Mesodermal cell (in vitro differentiated cells): Measurements from ENCODE around the gene DGKI.

ENCODE experiments used
- H3K27ac ChIP-seq: 2 replicates; pipeline ENCODE4 v1.7.0; 2013; ENCODE audit warnings: mild to moderate bottlenecking, low read depth, low read length, moderate library complexity; ENCODE audit not compliant: severe bottlenecking
- H3K36me3 ChIP-seq: 2 replicates; pipeline ENCODE4 v1.7.1; 2013; ENCODE audit warnings: mild to moderate bottlenecking, low read length, moderate library complexity; ENCODE audit not compliant: control insufficient read depth, insufficient read depth
- H3K4me1 ChIP-seq: one replicate; pipeline ENCODE4 v1.7.1; 2013; ENCODE audit warnings: mild to moderate bottlenecking, low read length; ENCODE audit not compliant: insufficient read depth, control insufficient read depth, poor library complexity, severe bottlenecking
- H3K4me3 ChIP-seq: 2 replicates; pipeline ENCODE4 v1.7.0; 2013; ENCODE audit warnings: low read length, control low read depth, mild to moderate bottlenecking; ENCODE audit not compliant: insufficient read depth, poor library complexity, severe bottlenecking; ENCODE audit errors: extremely low read depth
- H3K9me3 ChIP-seq: 2 replicates; pipeline ENCODE4 v1.7.1; 2013; ENCODE audit warnings: mild to moderate bottlenecking, low read length, moderate library complexity; ENCODE audit not compliant: control insufficient read depth
- WGBS, 2 experiments: methylation state at CpG; one replicate each; pipeline ENCODE4 v1.1.5; 2013; ENCODE audit warnings: missing lambda C conversion rate in 2 of 2; ENCODE audit not compliant: insufficient coverage in 2 of 2; 5-methylcytosine and 5-hydroxymethylcytosine counted together

DGKI gene

DNA sequence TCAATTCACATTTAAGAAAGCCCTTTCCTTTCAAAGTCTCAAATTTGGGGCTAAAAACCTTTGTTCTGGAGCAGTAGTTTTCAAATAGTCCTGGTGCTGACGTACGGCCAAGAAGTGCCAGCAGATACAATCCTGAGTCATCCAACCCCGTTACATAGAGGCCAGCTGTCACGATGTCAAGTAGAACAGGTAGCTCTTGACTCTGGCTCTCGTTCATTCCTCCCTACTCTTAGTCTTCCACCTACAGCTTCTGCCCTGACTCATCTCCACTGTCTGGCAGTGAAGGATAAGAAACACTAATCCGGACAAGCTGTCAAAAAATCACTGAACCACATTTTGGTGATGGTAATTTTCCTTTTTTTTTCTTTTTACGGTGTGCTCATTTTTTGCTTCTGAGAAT lies 370.8 kb downstream of the DGKI start:
- peaks cover 7% of the 10 kb centered on the region for H3K4me1 ChIP-seq
- no peak overlapping the region for H3K27ac ChIP-seq
- 94 to 100% methylated on average over 3 to 5 of the region's 7 CpGs for WGBS, 2 experiments
- no peaks in the 10 kb centered on the region for H3K36me3 ChIP-seq
- no peaks in the 10 kb centered on the region for H3K9me3 ChIP-seq
- H3K4me3 ChIP-seq: no peak overlapping the region

DNA sequence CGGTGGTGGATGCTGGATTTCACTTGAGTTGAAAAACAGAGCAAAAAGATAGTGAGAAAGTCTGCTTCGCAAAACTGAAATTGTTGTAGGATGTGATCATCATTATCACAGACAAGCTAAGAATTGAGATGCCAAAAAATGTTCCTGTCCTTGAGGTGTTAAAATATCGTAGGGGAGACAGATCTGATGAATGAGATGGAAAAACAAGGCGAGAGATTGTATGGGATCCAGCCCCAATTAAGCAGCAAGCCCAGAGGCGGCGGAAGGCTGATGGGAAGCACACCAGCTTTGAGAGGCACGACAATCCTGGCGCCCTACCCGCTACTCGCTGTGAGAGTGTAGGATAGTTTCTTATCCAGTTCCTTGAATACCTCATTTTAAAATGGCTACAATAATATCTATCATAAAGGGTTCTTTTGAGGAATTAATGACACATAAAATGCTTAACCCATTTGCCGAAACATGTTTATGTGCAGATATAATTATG lies 372.2 kb downstream of the DGKI start:
- no peak overlapping the region for H3K4me3 ChIP-seq
- no peaks in the 10 kb centered on the region for H3K36me3 ChIP-seq
- 93 to 94% methylated on average over 4 to 6 of the region's 11 CpGs for WGBS, 2 experiments
- no peak overlapping the region for H3K27ac ChIP-seq
- H3K9me3 ChIP-seq: no peaks in the 10 kb centered on the region
- peaks cover 7% of the 10 kb centered on the region for H3K4me1 ChIP-seq

DNA sequence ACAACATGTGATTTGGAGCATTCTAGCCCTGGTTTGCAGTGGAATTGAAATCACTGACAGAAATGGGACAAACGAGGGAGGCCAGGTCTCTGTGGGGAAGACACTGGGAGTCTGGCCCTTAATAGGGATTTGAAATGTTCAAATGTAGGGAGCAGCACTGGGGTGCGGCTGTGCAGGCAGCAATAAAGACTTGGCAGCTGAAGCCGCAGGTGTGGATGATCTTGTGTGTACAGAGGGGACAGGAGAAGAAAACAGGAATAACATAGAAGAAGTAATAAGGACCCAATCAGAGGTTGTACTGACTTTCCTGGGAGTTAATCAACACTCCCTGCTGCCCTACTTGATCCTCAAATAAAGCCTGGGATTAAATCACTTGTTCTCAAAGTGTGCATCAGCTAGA lies 375.6 kb downstream of the DGKI start:
- Histone ChIP-seq H3K4me3 (no peak overlapping the region), H3K9me3 (no peaks in the 10 kb centered on the region), H3K36me3 (no peaks in the 10 kb centered on the region), H3K27ac (no peak overlapping the region), H3K4me1 (no peaks in the 10 kb centered on the region)
- 83 to 94% methylated on average over 3 of the region's 3 CpGs for WGBS, 2 experiments

DNA sequence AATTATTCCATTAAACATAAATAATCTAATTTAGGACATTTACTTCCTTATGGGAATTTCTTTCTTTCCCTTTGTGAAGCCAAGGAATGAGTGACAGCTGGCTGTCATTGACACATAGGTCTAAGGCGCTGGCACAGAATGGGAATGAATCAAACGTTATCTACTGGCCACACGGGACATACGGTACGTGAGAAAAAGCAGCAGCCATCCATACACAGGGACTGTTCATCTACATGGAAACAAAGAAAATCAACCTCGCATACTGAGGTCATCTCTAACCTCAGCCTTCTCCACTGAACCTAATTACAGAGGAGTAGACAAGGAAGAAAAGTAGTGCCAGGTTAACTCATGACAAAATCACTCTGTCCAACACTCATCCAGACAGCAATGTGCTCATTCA lies 376.9 kb downstream of the DGKI start:
- no peak overlapping the region for H3K27ac ChIP-seq
- no peaks in the 10 kb centered on the region for H3K9me3 ChIP-seq
- WGBS, 2 experiments: 100% methylated on average over 1 to 4 of the region's 6 CpGs
- H3K4me1 ChIP-seq: no peaks in the 10 kb centered on the region
- H3K4me3 ChIP-seq: no peak overlapping the region
- no peaks in the 10 kb centered on the region for H3K36me3 ChIP-seq

DNA sequence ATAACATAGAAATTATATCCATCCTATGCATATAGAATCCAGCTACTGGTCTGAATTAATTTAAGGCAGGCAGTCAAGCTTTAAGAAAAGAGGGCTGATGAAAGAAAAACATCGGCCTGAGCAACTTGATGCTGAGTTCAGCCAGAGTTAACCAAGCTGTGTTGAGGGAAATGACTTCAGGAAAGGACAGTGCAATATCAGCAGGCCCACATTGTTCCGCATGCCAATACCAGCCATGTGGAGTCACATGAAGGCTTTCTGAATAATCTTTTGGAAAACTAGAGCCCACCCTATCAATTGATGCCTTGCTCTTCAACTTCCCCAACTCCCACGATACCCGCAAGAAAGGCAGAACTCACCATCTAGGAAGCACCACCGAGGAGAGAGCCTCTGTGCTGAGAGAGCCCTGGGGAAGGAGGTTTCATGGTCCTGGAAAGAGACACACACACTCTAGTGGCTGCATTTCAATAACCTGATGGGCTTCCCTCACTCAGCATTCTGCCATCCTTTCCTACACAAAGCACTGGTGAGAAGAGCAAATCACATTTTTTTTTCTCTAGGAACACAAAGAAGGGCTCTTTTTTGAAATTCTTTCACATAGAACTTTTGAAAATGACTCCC lies 377.5 kb downstream of the DGKI start:
- 88 to 95% methylated on average over 2 to 4 of the region's 5 CpGs for WGBS, 2 experiments
- no peaks in the 10 kb centered on the region for H3K4me1 ChIP-seq
- no peak overlapping the region for H3K4me3 ChIP-seq
- H3K27ac ChIP-seq: no peak overlapping the region
- H3K9me3 ChIP-seq: no peaks in the 10 kb centered on the region
- no peaks in the 10 kb centered on the region for H3K36me3 ChIP-seq

DNA sequence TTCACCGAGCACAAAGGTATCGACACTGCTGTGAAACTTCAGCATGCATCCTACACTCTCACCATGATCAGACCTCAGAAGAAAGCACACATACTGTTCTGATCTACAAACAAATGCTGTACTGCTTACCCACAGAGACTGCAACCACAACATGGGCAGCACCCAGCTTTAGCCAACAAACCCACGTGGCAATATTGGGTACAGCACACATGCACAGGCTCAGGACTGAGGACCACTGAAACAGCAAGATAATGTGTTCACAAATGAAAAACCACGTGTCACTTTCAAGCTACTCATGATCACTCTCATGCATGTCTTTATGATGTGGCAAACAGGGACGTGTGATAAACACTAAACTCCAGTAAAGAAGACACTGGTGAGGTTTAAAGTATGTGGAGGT lies 383.9 kb downstream of the DGKI start:
- Histone ChIP-seq H3K27ac (no peak overlapping the region), H3K9me3 (no peaks in the 10 kb centered on the region), H3K4me3 (no peak overlapping the region), H3K36me3 (no peaks in the 10 kb centered on the region), H3K4me1 (no peaks in the 10 kb centered on the region)
- 86 to 91% methylated on average over 1 to 2 of the region's 5 CpGs for WGBS, 2 experiments

DNA sequence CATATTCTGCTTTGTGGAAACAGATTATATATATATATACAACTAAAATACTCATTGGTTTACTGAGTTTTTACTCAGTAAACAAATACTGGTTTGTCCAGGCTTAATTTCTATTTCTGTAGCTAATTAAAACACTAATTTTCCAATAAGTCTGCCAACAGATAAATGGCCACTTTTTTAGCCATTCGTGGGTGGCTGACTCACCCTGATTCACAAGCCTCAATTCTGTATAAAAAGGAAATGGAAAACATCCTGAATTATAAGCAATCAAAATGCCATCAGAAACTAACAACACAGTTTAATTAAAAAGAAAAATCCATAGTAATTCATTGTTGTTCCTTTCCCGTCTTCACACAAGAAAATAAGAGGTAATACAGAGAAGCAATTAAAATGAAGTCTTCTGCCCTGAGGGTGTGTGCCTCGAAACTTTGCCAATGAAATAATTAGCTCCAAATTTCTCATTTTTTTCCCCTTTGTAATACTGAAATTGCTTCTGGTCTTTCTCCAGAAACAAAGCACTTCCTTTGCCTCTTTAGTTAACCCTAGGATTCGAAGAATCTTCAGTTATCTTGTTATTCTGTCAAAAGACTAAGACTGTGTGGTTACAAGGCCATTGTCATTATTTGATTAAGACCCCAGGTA lies 384.6 kb downstream of the DGKI start:
- Histone ChIP-seq H3K4me1 (no peaks in the 10 kb centered on the region), H3K27ac (no peak overlapping the region), H3K36me3 (no peaks in the 10 kb centered on the region), H3K4me3 (no peak overlapping the region), H3K9me3 (no peaks in the 10 kb centered on the region)
- WGBS, 2 experiments: 88 to 100% methylated on average over 1 to 3 of the region's 4 CpGs

DNA sequence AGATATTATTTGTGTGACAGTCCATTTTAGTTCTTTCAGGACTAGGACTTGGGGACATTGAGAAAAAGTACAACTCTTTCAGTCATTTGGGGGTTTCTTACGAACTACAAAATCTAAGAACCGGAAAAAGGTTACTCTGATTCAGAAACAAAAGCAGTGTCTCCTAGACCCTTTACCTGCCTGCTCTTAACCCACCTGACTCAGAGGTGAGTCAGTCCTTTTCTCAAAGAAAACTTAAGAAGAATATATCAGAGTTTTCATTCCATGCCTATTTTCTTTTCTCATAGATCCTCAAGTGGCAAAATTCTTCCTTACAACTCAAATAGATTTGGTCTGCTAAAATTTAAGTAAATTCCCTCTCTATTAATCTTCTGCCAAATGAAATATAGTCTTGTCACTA lies 388.4 kb downstream of the DGKI start:
- 80 to 85% methylated on average over 1 to 2 of the region's 2 CpGs for WGBS, 2 experiments

DNA sequence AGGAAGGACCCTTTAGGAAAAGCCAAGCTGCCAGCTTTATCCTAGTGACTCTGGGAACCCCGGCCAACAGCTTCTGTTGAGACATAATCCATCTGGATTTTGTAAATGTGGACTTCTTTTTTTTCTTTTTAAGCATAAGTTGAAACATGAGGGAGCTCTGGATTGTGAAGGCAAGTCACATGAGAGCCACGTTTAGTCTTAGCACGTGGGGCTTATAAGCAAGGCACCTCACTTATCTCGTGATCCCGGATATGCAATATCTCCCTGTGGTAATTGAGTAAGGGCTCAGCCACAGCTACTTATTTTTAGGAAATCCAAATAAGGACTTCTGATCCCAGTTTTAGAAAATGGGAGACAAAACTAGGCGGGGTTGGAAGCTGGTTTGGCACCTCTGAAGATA lies 392.0 kb downstream of the DGKI start:
- no peak overlapping the region for H3K4me3 ChIP-seq
- H3K27ac ChIP-seq: peak overlapping the region; percentile 68
- no peaks in the 10 kb centered on the region for H3K9me3 ChIP-seq
- WGBS, 2 experiments: 59 to 77% methylated on average over 3 to 5 of the region's 6 CpGs
- H3K4me1 ChIP-seq: peaks cover 8% of the 10 kb centered on the region
- no peaks in the 10 kb centered on the region for H3K36me3 ChIP-seq

More for the DNA sequence above, 388.4 kb downstream of the DGKI start:
- no peak overlapping the region for H3K27ac ChIP-seq
- H3K4me1 ChIP-seq: peaks cover 8% of the 10 kb centered on the region
- H3K36me3 ChIP-seq: no peaks in the 10 kb centered on the region
- H3K4me3 ChIP-seq: no peak overlapping the region
- H3K9me3 ChIP-seq: no peaks in the 10 kb centered on the region

DNA sequence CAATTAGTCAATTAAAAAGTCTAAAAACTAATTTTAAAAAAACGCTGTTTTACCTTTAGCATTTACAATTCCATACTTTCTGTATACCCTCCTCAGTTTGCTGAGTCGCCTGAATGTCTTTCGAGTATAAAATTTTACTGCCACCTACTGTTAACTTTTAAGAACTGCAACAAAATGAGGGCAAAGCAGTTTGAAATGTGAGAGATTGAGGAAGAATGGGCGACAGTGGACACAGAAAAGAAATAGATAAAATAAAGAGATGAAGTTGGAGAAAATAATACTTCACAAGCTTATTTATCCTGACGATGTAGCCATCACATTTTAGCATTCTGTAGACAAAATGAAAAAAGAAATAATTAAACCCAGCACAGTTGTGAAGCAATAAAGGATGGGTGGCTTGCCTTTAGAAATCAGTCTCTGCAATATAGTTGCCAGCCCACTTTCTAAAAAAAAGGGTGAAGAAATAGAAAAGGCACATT lies 392.5 kb downstream of the DGKI start:
- Histone ChIP-seq H3K36me3 (no peaks in the 10 kb centered on the region), H3K27ac (peak overlapping the region; percentile 68), H3K4me1 (peaks cover 8% of the 10 kb centered on the region), H3K4me3 (no peak overlapping the region), H3K9me3 (no peaks in the 10 kb centered on the region)
- WGBS, 2 experiments: no CpG with 5 or more reads among the region's 5 CpGs

DNA sequence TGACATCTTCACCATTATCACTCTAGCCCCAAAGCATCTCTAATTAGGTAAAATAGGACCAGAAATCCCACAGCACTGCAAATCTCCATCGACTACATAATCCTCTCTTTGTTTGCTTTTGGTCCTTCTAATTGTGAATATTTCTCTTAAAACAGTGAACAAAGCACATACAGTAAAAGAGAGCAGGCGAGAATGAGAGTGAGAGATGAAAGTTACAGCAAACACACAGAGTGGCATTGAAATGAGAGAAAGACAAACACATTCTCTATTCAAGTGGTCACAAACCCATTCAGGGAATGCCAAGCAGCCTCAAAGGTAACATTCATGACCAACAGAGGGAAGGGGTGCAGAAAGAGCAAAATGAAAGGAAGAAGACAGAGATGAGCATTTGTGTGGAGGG lies 393.4 kb downstream of the DGKI start:
- H3K4me1 ChIP-seq: peaks cover 8% of the 10 kb centered on the region
- H3K27ac ChIP-seq: no peak overlapping the region
- no CpG with 5 or more reads among the region's 2 CpGs for WGBS, 2 experiments
- no peak overlapping the region for H3K4me3 ChIP-seq
- no peaks in the 10 kb centered on the region for H3K9me3 ChIP-seq
- H3K36me3 ChIP-seq: no peaks in the 10 kb centered on the region
